ENCODE measurements around the gene SOX12.
"Not testable (repeated sequence)": the region's sequence is repeated elsewhere in the genome, so short reads cannot be mapped to it uniquely, and the experiment has no call there.

SOX12 gene

DNA sequence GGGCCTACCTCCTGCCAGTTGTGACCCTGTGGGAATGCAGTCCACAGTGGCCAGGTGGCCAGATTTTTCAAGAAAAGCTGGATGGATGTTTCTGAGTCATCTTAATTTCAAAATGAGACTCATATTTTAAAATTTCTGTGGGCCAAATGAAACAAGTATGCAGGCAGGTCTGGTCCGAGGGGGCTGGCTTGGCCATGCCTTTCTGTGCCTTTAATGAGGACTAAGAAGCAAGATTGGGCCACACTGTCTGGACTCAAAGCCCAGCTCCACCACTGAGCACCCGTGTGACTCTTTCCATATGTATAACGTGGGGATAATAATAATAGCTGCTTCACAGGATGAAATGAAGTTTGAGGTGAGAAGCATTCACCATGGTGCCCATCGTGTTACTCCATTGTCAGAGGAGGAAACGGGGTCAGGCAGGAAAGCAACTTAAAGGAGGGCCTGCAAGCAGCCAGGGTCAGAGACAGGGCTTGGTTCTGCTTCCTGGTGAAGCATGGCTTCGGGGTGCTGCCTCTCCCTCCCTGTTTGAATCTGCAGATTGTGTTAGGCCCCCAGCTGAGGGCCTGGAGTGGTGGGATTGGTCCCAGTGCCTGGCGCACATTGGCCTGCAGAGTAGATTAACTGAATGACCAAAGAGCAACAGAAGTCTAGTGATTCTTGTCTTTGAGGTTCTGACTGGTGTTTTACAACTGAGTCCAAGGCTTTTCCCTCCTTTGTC lies 3.8 kb downstream of the SOX12 start:
- DNase-seq (ENCODE audit: low read depth in 2 of 2, low spot score in 1 of 2) = no peak

DNA sequence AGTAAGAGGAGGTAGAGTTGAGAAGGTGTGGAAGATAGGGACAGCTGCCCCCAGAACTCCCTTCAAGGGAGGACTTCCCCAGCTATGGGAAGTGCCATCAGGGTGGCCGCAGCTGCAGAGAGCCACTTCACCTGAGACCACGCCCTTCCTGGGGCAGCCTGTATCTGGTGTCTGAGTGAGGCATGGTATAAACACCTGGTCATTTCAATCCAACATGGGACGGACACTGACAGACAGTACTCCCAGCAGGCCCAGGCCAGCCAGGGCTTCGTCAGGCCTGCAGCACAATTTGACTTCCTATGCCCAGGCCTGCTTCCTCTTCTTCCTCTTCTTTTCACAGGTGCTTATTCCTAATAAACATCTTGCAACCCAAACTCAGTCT lies 4.5 kb downstream of the SOX12 start:
- DNase-seq (ENCODE audit: low read depth in 2 of 2, low spot score in 1 of 2) = no peak

DNA sequence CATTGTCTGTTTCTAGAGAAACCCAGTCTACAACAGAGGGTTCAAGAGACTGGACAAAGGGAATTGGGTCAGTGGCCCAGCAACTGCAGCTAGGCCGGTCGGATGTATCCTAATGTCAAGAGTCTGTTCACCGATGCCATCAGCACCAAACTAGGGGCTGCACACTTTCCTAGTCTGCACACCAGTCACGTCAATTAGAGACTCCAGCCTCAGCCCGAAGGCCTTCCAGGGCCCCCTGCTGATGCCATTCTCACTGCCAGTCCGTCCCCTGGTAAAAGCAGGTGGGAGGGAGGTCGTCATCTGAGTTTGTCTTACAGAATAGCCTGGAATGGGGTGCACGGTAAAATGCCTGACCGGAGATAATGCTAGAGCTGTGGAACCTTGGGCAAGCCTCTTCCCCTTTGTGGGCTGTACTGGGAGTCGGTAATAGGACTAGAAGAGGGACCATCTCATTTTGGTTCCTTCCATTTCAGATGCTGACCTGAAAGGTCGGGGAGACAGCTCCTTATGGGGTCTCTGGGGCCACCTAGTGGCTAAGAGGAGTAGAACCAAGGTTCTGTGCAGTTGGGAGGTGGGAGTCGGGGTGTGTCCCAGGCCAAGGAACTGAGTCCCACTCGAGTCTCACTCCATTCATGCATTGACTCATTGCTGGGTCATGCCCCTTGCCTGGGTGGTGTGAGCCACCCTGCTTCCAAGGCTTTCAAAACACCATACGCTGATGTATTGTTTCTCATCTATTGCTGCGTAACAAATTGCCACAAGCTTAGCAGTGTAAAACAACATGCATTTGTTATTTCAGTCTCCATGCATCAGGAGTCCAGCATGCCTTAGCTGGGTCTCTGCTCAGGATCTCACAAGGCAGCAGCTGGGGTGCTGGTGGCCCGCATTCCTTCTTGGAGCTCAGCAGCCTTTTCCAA lies 5.1 kb downstream of the SOX12 start:
- DNase-seq (ENCODE audit: low read depth in 2 of 2, low spot score in 1 of 2) = peak in 1 of 2 donors; percentile 29

DNA sequence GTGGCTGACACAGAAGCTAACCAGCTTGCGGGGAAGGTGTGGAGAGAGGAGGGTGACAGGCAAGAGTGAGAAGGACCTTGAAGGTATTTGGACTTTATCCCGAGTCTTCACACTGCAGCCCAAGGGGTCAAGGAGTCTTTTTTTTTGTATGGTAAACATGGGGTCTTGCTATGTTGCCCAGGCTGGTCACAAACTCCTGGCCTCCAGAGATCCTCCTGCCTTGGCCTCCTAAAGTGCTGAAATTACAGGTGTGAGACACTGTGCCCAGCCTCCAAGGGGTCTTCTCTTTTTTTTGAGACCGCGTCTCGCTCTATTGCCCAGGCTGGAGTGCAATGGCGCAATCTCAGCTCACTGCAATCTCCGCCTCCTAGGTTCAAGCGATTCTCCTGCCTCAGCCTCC lies 9.2 kb downstream of the SOX12 start:
- DNase-seq (ENCODE audit: low read depth in 2 of 2, low spot score in 1 of 2) = no peak

DNA sequence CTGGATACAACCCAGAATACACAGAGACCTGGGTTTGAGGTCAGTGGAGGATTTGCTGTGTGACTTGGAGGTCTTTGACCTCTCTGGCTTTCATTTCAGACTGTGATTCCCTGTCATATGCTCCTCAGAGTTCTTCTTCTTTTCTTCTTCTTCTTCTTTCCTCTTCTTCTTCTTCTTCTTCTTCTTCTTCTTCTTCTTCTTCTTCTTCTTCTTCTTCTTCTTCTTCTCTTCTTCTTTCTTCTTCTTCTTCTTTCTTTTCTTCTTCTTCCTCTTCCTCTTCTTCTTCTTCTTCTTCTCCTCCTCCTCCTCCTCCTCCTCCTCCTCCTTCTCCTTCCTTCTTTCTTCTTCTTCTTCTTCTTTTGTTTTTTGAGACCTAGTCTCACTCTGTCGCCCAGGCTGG lies 10.7 kb downstream of the SOX12 start:
- not testable (repeated sequence) for DNase-seq (ENCODE audit: low read depth in 2 of 2, low spot score in 1 of 2)

DNA sequence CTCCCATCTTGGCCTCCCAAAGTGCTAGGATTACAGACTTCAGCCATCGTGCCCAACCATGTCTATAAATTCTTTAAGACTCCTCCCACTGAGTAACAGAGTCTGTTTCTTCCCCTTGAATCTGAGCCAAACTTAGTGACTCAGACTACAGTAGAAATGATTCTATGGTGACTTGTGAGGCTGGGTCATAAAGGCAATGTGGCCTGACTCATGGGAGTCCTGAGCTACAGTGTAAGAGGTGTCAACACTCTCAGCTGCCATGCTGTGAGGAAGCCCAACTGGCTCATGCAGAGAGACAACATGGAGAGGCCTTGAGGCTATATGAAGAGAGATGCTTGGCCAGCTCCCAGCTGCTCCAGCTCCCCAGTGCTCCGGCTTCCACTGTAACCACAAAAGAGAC lies 16.3 kb downstream of the SOX12 start:
- DNase-seq (ENCODE audit: low read depth in 2 of 2, low spot score in 1 of 2) = no peak

DNA sequence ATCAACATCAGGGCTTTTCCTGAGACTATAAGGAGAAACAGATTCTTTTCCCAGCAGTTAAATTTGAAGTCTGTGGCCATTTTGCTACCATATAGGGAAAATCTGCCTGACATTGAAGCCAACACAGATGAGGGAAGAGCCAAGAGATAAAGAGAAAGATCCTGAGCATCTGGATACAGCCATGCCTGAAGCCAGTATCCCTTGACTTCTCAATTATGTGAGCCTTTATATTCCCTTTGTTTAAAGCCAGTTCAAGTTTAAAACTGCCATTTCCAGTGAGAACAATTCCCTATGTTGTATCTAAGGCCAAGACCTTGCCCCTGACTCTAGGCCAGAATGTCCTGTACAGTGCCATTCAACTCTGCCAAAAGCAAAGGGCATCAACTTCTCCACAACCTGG lies 17.8 kb downstream of the SOX12 start:
- DNase-seq (ENCODE audit: low read depth in 2 of 2, low spot score in 1 of 2) = no peak

DNA sequence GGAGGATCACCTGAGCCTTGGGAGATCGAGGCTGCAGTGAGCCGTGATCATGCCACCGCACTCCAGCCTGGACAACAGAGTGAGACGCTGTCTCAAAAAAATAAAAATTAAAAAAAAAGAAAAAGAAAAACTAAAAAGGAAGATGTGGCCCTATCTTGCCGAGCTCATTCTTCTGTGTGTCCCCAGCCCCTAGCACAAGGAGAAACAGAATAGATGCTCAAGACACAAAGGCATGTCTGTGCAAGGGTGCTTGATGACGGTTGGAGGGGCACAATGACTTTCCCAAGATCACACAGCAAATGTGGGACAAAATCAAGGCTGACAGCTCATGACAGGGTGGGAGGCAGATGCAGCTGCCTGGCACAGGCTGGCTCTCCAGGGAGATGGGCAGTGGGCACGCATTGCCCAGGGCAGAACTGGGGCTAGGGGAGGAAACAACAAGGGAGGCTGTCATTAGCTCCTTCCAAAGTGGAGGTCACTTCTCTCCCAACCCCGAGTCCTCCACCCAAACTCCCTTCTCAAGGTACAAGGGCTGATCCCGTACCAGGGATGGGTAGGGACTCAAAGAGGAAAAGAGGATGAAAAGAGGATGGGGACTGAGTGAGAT lies 20.8 kb downstream of the SOX12 start:
- DNase-seq (ENCODE audit: low read depth in 2 of 2, low spot score in 1 of 2) = no peak

DNA sequence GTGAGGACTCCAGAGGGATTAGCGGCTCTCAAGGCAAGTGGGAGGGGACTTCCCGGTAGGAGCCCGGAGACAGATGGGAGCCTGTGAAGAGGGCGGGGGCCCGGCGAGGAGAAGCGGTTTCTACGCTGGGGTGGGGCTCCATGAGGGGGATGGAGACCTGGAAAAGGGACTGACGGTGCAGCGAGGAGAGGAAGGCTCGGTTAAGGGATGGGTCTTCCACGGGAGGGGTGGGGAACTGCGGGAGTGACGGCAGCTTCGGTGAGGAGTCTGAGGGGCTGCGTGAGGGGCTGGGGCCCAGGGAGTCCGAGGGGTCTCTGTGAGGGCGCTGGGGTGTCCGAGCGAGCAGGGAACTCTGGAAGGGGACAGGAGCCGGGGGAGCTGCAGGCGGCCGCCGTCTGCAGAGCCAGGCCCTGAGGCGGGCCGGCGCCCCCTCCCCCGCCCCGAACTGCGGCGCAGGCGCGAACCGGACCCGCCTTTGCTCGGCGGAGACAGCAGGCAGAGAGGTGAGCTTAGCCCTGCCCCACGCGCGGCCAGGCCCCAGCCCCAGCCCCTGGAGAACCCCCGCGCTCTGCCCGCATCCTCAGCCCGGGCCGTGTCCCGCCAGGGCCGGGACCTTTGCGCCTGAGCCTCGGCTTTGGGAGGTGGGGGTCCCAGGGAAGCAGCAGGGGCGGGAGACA lies 21.4 kb downstream of the SOX12 start, which contains the start of gene NRSN2:
Gene NRSN2, plus strand, starts transcription at position 472 of the 677 bp plus-strand sequence. CDS start 2,533 bp downstream, outside the sequence.
- no peak for DNase-seq (ENCODE audit: low read depth in 2 of 2, low spot score in 1 of 2)

DNA sequence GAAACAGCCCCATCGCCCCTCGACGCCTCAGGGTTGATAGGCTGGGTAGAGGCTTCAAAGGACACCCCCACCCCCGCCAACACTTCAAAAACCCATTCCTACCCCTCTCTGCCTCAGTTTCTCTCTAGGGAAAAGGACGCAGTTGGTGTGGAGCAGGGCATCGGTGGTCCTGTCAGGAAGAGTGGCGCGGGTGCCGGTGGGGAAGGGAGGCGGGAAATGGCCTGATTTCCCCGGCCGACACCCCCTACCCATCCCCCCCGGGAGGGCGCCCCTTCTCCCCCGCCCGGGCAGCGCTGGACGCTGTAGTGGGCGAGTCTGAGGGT lies 21.9 kb downstream of the SOX12 start:
- DNase-seq (ENCODE audit: low read depth in 2 of 2, low spot score in 1 of 2) = no peak

DNA sequence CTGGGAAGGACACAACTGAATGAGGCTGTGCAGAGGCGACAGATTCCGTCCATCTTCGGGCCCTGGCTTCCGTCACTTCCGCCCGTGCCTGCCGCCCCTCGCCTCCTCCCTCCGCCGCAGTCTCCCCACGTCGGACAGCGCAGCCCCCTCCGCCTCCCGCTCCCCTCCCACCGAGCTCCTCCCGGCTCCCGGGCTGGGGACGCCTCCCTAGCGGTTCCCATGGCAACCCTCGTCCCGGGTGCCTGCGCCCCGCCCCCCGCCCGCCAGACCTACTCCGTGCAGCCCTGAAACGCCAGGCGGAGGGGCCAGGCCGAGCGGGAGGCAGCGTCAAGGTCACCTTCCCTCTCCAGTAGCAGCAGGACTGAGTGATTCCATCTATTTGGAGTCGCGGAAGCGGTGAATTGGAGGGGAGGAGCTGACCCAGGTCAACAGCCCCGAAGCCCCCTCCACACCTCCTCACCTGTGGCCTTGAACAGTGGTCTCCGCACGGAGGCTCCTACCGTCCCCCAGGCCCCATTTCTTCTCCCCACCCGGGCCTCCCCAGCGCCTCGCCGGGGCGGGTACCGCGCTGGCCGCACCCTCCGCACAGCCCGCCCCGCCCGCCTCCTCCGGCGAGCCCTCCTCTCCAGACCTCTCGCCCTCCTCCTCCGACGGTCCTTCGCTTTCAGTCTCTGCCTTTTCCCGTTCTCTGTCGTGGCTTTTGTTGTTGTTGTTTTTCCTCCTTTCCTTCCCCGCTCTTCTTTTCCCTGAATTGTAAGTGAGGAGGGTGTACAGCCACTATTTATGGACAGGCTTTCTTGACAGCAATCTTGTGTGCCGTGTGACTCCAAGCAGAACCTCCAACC lies 22.5 kb downstream of the SOX12 start:
- DNase-seq (ENCODE audit: low read depth in 2 of 2, low spot score in 1 of 2) = no peak

DNA sequence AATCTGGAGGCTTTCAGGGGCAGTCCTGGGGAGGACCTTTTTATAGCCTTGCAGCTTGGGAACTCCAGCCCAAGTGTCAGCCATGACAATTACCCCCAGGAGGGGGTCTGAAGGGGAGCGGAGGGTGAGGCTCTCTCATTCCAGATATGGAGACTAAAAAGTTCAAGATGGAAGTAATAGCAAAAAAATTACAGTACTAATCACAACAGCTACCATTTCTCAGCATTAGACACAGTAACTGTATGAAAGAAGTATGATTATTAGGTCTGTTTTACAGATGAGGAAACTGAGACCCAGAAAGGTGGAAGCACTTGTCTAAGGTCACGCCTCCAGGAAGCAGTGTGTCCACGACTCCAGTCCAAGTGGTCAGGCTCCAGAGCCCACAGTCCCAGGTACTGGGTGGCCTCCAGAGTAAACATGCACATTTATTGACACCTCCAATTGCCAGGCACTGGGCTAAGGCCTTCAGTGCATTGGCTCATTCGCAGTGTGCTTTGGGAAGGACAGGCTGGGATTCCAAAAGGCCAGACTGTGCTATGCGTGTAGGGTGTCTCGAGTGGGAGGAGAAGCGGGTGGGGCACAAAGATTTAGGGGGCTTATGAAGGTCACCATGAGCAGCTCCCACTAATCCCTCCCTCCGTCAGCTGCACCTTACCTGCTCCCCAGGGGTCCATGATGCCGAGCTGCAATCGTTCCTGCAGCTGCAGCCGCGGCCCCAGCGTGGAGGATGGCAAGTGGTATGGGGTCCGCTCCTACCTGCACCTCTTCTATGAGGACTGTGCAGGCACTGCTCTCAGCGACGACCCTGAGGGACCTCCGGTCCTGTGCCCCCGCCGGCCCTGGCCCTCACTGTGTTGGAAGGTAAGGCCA lies 23.9 kb downstream of the SOX12 start:
- no peak for DNase-seq (ENCODE audit: low read depth in 2 of 2, low spot score in 1 of 2)

DNA sequence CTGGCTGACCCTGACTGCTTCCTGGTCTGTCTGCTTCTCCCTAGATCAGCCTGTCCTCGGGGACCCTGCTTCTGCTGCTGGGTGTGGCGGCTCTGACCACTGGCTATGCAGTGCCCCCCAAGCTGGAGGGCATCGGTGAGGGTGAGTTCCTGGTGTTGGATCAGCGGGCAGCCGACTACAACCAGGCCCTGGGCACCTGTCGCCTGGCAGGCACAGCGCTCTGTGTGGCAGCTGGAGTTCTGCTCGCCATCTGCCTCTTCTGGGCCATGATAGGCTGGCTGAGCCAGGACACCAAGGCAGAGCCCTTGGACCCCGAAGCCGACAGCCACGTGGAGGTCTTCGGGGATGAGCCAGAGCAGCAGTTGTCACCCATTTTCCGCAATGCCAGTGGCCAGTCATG lies 27.8 kb downstream of the SOX12 start:
- no peak for DNase-seq (ENCODE audit: low read depth in 2 of 2, low spot score in 1 of 2)

DNA sequence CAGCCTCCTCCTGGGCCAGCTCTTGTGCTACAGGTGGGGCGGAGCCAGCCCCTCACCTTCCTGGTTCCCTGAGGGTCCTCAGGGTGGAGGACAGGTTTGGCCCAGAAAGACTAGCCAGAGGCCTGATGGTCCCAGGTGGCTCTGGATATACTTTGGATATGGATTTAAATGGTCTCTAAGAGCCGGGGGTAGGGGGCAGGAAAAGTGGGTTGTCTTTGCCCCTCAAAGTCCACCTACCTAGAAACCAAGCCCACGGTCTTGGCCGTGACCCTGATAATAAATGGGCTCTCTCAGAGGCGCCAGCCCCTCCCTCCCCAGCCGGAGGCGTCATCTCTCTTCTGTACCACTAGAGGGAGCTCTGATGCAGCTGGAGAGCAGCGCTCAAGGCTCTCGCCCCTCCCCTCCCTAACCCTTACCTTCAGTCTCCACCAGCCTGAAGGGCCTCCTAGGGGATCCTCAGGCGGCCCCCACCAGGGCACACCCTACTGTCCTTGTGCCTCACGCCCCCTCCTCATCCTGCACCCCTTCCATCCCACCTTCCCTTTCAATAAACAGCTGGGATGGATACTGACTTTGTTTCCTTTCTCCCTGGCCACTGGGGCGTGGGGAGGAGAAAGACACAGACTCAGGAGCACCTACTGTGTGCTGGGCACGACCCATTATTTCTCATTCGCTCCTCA lies 29.1 kb downstream of the SOX12 start:
- peak; percentile 44 to 68 for DNase-seq (ENCODE audit: low read depth in 2 of 2, low spot score in 1 of 2)

DNA sequence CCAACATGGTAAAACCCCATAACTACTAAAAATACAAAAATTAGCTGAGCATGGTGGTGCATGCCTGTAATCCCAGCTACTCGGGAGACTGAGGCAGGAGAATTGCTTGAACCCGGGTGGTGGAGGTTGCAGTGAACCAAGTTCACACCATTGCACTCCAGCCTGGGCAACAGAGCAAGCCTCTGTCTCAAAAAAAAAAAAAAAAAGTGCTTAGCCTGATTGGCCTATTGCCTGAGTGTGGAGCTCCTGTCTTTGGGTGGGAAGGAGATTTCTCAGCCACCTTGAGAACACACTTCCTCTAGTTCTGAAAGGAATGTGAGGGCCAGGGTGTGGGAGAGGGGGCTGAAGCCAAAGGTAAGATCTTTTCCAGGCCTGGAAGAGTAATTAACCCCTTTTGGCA lies 30.8 kb downstream of the SOX12 start:
- DNase-seq (ENCODE audit: low read depth in 2 of 2, low spot score in 1 of 2) = not testable (repeated sequence)

DNA sequence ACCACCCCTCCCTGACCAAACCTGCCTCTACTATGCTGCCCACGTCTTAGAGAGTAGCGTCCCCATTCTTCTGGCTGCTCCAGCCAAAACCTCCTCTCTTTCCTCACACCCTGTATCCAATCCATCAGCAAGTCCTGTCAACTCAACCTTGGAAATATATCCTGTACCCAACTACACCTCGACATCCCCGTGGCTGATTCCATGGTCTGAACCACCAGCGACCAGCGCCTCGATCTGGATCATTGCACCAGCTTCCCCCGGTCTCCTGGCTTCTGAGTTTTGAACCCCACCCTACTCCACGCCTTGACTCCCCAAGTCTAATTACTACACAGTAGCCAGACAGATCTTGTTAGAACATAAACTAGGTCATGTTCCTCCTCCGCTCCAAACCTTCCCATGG lies 31.4 kb downstream of the SOX12 start:
- DNase-seq (ENCODE audit: low read depth in 2 of 2, low spot score in 1 of 2) = no peak

DNA sequence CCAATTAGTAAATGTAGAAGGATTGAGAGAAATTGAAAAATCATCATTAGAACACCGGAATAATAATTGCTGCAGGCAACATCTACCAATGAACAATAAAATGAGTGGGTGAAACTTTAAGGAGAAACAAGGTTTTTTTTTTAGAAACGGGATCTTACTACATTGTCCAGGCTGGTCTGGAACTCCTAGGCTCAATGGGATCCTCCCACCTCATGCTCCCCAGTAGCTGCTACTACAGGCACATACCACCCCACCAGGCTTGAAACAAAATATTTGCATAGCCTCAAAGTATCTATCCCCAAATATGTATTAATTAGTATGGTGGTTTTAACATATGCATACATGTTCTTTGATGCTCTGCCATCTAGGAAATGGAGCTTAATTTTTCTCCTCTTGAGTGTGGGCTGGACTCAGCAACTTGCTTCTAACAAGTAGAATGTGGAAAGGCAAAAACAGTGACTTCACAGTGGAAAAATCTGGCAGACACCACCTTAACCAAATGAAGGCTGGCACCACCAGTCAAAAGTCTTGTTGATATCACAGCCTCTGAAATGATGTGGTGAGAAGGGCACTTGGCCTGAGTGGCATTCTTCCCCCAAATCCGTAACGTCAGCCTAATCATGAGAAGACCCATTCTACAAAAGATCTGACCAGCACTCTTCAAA lies 33.7 kb downstream of the SOX12 start:
- no peak for DNase-seq (ENCODE audit: low read depth in 2 of 2, low spot score in 1 of 2)

DNA sequence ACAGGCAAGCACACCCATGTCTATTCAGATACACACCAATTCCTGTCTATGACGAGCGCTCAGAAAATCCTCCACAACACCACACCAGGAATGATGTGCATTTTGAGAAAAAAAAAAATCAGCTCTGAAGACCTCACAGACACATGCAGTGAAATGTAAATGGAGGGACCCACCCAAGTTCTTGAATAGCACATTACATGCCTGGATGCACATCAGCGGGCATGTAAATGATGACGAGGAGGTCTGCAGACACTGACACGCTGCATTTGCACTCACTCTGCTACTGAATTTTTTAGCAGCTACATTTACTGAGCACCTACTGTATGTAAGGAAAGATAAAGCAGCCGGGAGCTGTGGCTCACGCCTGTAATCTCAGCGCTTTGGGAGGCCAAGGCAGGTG lies 36.2 kb downstream of the SOX12 start:
- no peak for DNase-seq (ENCODE audit: low read depth in 2 of 2, low spot score in 1 of 2)

Measured in stimulated activated CD8-positive, alpha-beta memory T cell treated with anti-CD3 and anti-CD28 coated beads, Interleukin-4, amount 100 ng/mL, for 1 hour (primary cell).